ENCODE results near the gene TSPAN31.

The TSPAN31 gene

DNA sequence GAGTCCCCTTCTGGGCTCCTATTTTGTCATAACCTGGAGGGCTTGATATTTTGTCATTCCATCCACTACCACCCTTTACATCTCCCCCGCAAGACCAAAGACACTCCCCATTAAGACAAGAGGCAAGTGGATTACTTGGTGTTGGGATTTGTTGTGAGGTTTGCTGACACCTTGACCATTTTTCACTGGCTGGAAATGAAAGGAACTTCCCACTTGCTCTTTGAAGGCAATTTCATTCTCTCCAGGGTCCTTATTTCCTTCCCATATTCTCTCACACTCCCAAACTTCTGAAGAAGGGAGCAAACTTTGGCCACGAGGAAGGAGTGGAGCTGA, 21.2 kb upstream of the TSPAN31 start:
- H3K9ac ChIP-seq (ENCODE audit: low read length): no peak overlapping the region
- H3K36me3 ChIP-seq (ENCODE audit: insufficient read depth, low read length): peaks cover 55% of the 10 kb centered on the region
- no peaks in the 10 kb centered on the region for H3K9me3 ChIP-seq (ENCODE audit: low read length)
- H3K79me2 ChIP-seq (ENCODE audit: insufficient read depth, low read length): no peaks in the 10 kb centered on the region
- no peak overlapping the region for H2AFZ ChIP-seq (ENCODE audit: low read length)
- no peak overlapping the region for H3K4me3 ChIP-seq (ENCODE audit: low read depth, low read length, poor library complexity, severe bottlenecking)
- H3K27ac ChIP-seq (ENCODE audit: low read depth, low read length, poor library complexity, severe bottlenecking): no peak overlapping the region
- peaks cover 3% of the 10 kb centered on the region for H3F3A ChIP-seq (ENCODE audit: insufficient read depth, low read length)
- no peaks in the 10 kb centered on the region for H4K20me1 ChIP-seq (ENCODE audit: insufficient read depth, low read length)
- no peaks in the 10 kb centered on the region for H3K9me2 ChIP-seq (ENCODE audit: low read depth, low read length)
- no peaks in the 10 kb centered on the region for H3K27me3 ChIP-seq (ENCODE audit: insufficient read depth, low read length)
- TF ChIP-seq EZH2 (IDR thresholded peaks at IDR 0.05; ENCODE audit: borderline replicate concordance, low read length): no peak
- TF ChIP-seq, protein P1, sequence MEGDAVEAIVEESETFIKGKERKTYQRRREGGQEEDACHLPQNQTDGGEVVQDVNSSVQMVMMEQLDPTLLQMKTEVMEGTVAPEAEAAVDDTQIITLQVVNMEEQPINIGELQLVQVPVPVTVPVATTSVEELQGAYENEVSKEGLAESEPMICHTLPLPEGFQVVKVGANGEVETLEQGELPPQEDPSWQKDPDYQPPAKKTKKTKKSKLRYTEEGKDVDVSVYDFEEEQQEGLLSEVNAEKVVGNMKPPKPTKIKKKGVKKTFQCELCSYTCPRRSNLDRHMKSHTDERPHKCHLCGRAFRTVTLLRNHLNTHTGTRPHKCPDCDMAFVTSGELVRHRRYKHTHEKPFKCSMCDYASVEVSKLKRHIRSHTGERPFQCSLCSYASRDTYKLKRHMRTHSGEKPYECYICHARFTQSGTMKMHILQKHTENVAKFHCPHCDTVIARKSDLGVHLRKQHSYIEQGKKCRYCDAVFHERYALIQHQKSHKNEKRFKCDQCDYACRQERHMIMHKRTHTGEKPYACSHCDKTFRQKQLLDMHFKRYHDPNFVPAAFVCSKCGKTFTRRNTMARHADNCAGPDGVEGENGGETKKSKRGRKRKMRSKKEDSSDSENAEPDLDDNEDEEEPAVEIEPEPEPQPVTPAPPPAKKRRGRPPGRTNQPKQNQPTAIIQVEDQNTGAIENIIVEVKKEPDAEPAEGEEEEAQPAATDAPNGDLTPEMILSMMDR (IDR thresholded peaks at IDR 0.05; ENCODE audit: low read length): no peak
- H3K4me1 ChIP-seq (ENCODE audit: insufficient read depth, low read length, severe bottlenecking): peaks cover 4% of the 10 kb centered on the region
- H3K4me2 ChIP-seq (ENCODE audit: low read length): no peak overlapping the region

DNA sequence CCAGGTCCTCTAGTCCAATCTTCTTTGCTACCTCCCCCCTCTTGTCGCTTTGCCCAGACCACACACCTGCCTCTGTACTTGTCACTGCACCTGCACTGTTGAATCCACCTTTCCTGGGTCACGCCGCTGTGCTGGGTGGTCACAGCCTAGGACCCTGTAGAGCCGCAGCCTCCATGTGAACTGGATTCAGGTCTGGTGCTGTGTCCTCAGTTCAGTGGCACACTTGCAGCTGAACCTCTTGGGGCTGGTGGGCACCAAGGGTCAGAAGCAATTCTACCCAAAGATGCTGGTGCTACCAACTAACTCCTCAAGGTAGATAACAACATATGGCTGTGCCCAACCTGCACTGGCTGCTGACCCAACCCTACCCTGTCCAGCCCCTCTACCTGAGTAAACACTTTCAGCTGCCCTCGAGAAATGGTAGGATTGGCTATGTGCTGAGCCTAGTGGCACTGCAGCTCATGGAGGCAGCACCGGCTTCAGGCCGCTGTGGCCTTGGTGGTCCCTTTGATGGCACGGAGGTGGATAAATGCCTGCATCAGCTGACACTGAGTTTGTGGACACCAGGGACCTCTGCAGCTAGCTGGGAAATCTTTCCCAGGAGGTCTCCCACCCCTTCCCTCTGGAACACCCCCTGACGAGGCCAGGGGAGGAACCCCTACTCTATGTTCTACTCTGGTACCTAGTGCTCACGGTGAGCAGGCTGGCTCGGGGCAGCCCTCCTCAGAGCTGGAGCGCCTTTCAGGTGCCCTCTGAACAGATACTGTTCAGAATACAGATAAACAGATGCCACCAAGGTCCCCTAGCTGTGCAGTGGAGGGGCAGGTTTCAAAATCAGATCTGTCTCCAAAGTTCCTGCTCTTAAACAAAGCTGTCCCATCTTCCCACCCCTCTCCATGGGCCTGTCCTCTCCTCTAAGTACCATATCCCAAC, 20.6 kb upstream of the TSPAN31 start:
- TF ChIP-seq EZH2 (IDR thresholded peaks at IDR 0.05; ENCODE audit: borderline replicate concordance, low read length): no peak
- TF ChIP-seq, protein P1 (IDR thresholded peaks at IDR 0.05; ENCODE audit: low read length): no peak
- H3K4me1 ChIP-seq (ENCODE audit: insufficient read depth, low read length, severe bottlenecking): peaks cover 4% of the 10 kb centered on the region
- peaks cover 3% of the 10 kb centered on the region for H3F3A ChIP-seq (ENCODE audit: insufficient read depth, low read length)
- no peak overlapping the region for H3K9ac ChIP-seq (ENCODE audit: low read length)
- H3K36me3 ChIP-seq (ENCODE audit: insufficient read depth, low read length): peaks cover 49% of the 10 kb centered on the region
- H3K9me2 ChIP-seq (ENCODE audit: low read depth, low read length): no peaks in the 10 kb centered on the region
- H3K27me3 ChIP-seq (ENCODE audit: insufficient read depth, low read length): no peaks in the 10 kb centered on the region
- H4K20me1 ChIP-seq (ENCODE audit: insufficient read depth, low read length): no peaks in the 10 kb centered on the region
- H3K4me2 ChIP-seq (ENCODE audit: low read length): no peak overlapping the region
- no peaks in the 10 kb centered on the region for H3K9me3 ChIP-seq (ENCODE audit: low read length)
- H3K79me2 ChIP-seq (ENCODE audit: insufficient read depth, low read length): no peaks in the 10 kb centered on the region
- no peak overlapping the region for H2AFZ ChIP-seq (ENCODE audit: low read length)
- peak overlapping the region; percentile 51 for H3K27ac ChIP-seq (ENCODE audit: low read depth, low read length, poor library complexity, severe bottlenecking)
- H3K4me3 ChIP-seq (ENCODE audit: low read depth, low read length, poor library complexity, severe bottlenecking): no peak overlapping the region

DNA sequence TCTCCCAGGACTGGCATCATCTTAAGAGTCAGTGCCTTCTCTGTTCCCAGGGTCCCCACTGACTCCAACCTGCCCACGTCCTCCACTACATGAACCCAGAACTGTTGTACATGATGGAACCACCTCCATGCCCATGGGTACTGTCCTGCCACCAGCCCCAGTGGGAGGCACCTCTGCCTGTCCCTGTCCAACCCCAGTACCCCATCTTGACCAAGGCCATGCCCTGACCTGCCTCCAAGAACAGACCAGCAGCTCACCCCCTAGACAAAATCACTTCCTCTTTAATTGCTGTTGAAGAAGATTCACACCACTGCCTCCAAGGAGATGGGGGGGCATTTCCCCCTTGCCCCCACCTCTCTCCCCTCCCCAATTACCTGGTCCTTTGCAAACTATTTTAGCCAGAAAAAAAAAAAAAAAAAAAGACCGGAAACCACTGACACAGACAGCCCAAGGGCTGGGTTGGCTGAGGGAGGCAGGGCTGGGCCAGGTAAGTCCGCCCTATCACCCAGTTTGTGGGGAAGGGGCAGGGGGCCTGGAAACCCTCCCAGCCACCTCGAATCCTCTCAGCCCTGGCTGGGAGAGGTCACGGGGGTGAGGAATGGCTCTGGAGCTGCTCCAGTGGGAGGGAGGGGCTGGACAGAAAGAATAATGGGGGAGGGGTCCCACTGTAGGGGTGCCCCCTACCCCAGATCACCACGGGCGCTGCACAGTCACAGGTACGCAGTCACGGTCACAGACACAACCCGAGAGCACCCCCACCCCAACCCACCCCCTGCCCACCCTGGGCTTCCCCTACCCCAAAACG, 19.7 kb upstream of the TSPAN31 start:
- Histone ChIP-seq H3K4me3 (ENCODE audit: low read depth, low read length, poor library complexity, severe bottlenecking) (no peak overlapping the region), H3K9ac (ENCODE audit: low read length) (no peak overlapping the region), H3K9me3 (ENCODE audit: low read length) (no peaks in the 10 kb centered on the region), H3K36me3 (ENCODE audit: insufficient read depth, low read length) (peaks cover 46% of the 10 kb centered on the region), H3F3A (ENCODE audit: insufficient read depth, low read length) (peaks cover 3% of the 10 kb centered on the region), H3K9me2 (ENCODE audit: low read depth, low read length) (no peaks in the 10 kb centered on the region), H3K79me2 (ENCODE audit: insufficient read depth, low read length) (no peaks in the 10 kb centered on the region), H4K20me1 (ENCODE audit: insufficient read depth, low read length) (no peaks in the 10 kb centered on the region), H3K27ac (ENCODE audit: low read depth, low read length, poor library complexity, severe bottlenecking) (peak overlapping the region; percentile 51), H2AFZ (ENCODE audit: low read length) (no peak overlapping the region), H3K4me1 (ENCODE audit: insufficient read depth, low read length, severe bottlenecking) (peaks cover 4% of the 10 kb centered on the region), H3K4me2 (ENCODE audit: low read length) (no peak overlapping the region), H3K27me3 (ENCODE audit: insufficient read depth, low read length) (no peaks in the 10 kb centered on the region)
- no peak for TF ChIP-seq EZH2 (IDR thresholded peaks at IDR 0.05; ENCODE audit: borderline replicate concordance, low read length)
- TF ChIP-seq, protein P1 (IDR thresholded peaks at IDR 0.05; ENCODE audit: low read length): no peak
